ENCODE data around the gene FRMD5.

The FRMD5 gene

DNA sequence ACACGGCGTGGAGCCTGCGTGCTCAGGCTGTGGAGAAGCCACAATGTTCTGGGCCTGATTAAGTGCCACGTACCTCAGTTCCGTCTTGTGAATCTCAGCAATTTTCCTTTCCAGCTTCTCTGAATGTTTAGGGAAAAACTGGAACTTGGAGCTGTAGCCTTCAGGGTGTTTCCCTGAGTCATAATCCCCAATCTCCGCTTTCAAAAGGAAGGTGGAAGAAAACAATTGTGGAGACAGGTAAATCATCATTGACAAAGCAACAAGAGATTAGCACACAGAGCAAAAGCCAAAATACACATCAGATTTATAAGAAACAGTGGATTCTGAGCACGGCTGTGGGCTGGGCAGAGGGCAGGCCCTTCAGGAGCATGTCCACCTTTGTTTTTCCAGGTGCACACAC is 289.3 kb downstream of the FRMD5 start:
- no peak overlapping the region for H3K4me3 ChIP-seq (replicated peaks; ENCODE audit: low read depth, low read length)

GRCh38 chr15:43903864-43904290 is 291.2 kb downstream of the FRMD5 start:
- no peak overlapping the region for H3K4me3 ChIP-seq (replicated peaks; ENCODE audit: low read depth, low read length)
- peak; percentile 31 for DNase-seq (ENCODE audit: extremely low read depth, low read depth)
- TF ChIP-seq CTCF (IDR thresholded peaks at IDR 0.05; ENCODE audit: low read depth, low read length, missing control alignments) = peak; percentile 76

More for the DNA sequence above, 289.3 kb downstream of the FRMD5 start:
- DNase-seq (ENCODE audit: extremely low read depth, low read depth) = no peak
- TF ChIP-seq CTCF (IDR thresholded peaks at IDR 0.05; ENCODE audit: low read depth, low read length, missing control alignments) = no peak

- H3K4me3 ChIP-seq (replicated peaks; ENCODE audit: low read depth, low read length) = no peak overlapping the region
- no peak for DNase-seq (ENCODE audit: extremely low read depth, low read depth)
- no peak for TF ChIP-seq CTCF (IDR thresholded peaks at IDR 0.05; ENCODE audit: low read depth, low read length, missing control alignments)
Measured at GRCh38 chr15:43901495-43901894, 293.6 kb downstream of the FRMD5 start.

- no peak for TF ChIP-seq CTCF (IDR thresholded peaks at IDR 0.05; ENCODE audit: low read depth, low read length, missing control alignments)
- DNase-seq (ENCODE audit: extremely low read depth, low read depth) = no peak
- H3K4me3 ChIP-seq (replicated peaks; ENCODE audit: low read depth, low read length) = no peak overlapping the region
Measured at GRCh38 chr15:43900996-43901395, 294.1 kb downstream of the FRMD5 start.

DNA sequence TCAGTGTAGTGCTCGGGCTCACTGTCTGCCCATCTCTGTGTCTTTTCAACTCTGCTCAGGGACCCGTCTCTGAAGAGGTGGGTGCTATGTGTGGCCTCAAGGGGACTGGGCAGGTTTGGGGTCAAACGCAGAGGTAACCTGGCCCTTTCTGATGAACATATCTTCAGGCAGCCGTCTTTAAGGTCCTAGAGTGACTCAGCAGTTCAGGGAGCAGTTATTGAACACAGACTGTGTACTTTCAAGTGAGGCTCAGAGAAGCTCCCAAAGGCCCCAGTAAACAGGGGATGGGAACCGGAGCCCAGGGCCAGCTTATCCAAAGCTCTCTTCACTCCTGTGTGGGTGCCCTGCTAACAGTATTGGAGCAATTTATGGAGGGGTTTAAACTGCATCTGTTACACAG is 295.1 kb downstream of the FRMD5 start:
- TF ChIP-seq CTCF (IDR thresholded peaks at IDR 0.05; ENCODE audit: low read depth, low read length, missing control alignments) = no peak
- no peak overlapping the region for H3K4me3 ChIP-seq (replicated peaks; ENCODE audit: low read depth, low read length)
- DNase-seq (ENCODE audit: extremely low read depth, low read depth) = no peak

DNA sequence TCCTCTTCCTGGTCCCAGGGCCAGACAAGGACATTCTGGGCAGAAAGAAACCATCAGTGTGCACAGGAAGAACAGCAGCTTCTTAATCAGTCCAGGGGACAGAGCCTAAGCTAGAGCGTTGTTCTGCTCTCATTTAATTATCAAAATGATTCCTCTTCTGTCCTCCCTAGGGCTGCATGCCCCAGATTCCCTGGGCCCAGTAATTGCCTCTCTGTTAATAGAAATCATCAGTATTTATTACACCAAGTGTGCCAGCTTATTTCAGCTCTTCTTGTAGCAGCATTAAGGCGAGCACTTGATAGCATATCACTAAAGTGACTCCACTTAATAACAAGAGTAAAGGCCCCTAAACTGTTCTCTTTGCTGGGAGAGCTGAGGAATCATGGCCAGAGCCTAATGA is 296.2 kb downstream of the FRMD5 start:
- DNase-seq (ENCODE audit: extremely low read depth, low read depth) = no peak

More for the DNA sequence above, 296.2 kb downstream of the FRMD5 start:
- no peak overlapping the region for H3K4me3 ChIP-seq (replicated peaks; ENCODE audit: low read depth, low read length)
- no peak for TF ChIP-seq CTCF (IDR thresholded peaks at IDR 0.05; ENCODE audit: low read depth, low read length, missing control alignments)
